Sigmoid colon (tissue), 7 donors: Measurements from ENCODE around the gene OVOL2. TPM values are rescaled to one million over a fixed set of nuclear protein-coding genes. Genes with fewer than 3 reads are reported as not detected.

Source experiments
- DNase-seq: peaks from one replicate; pipeline ENCODE4 v3.0.0-alpha.2; 2019
- H3K27ac ChIP-seq, 4 donors: fragments of 200-600 bp; sonication (generic); one replicate each; pipeline ENCODE4 v1.5.1; 2016 to 2019; ENCODE audit warnings: mild to moderate bottlenecking in 1 of 4
- H3K27me3 ChIP-seq, 3 donors: fragments of 200-600 bp; sonication (generic); one replicate each; pipeline ENCODE4 v1.5.1; 2019; ENCODE audit warnings: mild to moderate bottlenecking in 1 of 3
- H3K36me3 ChIP-seq, 4 donors: fragments of 200-600 bp; sonication (generic); one replicate each; pipeline ENCODE4 v1.5.1; 2016 to 2019
- H3K4me1 ChIP-seq, 4 donors: fragments of 200-600 bp; sonication (generic); one replicate each; pipeline ENCODE4 v1.5.1; 2017 to 2019
- H3K4me3 ChIP-seq, 4 donors: fragments of 200-600 bp; sonication (generic); one replicate each; pipeline ENCODE4 v1.5.1; 2017 to 2019; ENCODE audit warnings: mild to moderate bottlenecking in 2 of 4, moderate library complexity in 1 of 4
- H3K9me3 ChIP-seq, 4 donors: fragments of 200-600 bp in 3 of 4; sonication (generic) in 3 of 4; one replicate each; pipeline versions ENCODE4 v1.5.1 to v1.6.1; 2013 to 2019
- EP300 ChIP-seq, 4 donors: sonication (generic); formaldehyde crosslinking; IDR thresholded peaks; one replicate each; pipeline ENCODE4 v1.6.1; 2017; ENCODE audit warnings: antibody characterized with exemption in 4 of 4
- POLR2A ChIP-seq, 2 donors: fragments of 450-650 bp; IDR thresholded peaks; one replicate each; pipeline ENCODE4 v1.6.1; 2016; ENCODE audit warnings: antibody characterized with exemption in 2 of 2, mild to moderate bottlenecking in 2 of 2, moderate library complexity in 2 of 2
- POLR2AphosphoS5 ChIP-seq, 4 donors: sonication (generic); formaldehyde crosslinking; IDR thresholded peaks; one replicate each; pipeline ENCODE4 v1.6.1; 2017; ENCODE audit warnings: antibody characterized with exemption in 4 of 4
- WGBS, 2 donors: extraction: QIAGEN DNeasy Blood & Tissue Kit; methylation state at CpG; one replicate each; pipeline ENCODE4 v1.1.7; 2013; 5-methylcytosine and 5-hydroxymethylcytosine counted together
- intact Hi-C: fragments of 100-400 bp; cut with DNase I; formaldehyde crosslinking; loops from one replicate; pipeline ENCODE4 v1.15.1; 2023
- polyA plus RNA-seq, 3 donors: library from polyadenylated mRNA; stranded (reverse); fragments of 200-250 nt; gene quantifications; one replicate each; pipeline ENCODE4 v1.2.3, GENCODE V29; 2013
- total RNA-seq, 4 donors: library from RNA; depleted of rRNA; stranded (reverse); fragments of >200 nt; gene quantifications; one replicate each; pipeline ENCODE4 v1.1.0, GENCODE V29; 2016
- TF ChIP-seq, protein P1 (sequence below), 4 experiments: fragments of 450-650 bp in 3 of 4; fragments of 200-600 bp in 1 of 4; IDR thresholded peaks; one replicate each; pipeline ENCODE4 v1.5.1; 2016 to 2019; ENCODE audit warnings: antibody characterized with exemption in 4 of 4, mild to moderate bottlenecking in 3 of 4, moderate library complexity in 2 of 4
- donor health status: healthy with polysubstance abuse.
- donor health status: Bipolar disorder and iron deficiency.
- donor health status: healthy.

OVOL2 gene
- total and polyA plus RNA-seq, 7 donors, result 9.6 to 15.7 (median 13.2) TPM; not detected in 4

DNA sequence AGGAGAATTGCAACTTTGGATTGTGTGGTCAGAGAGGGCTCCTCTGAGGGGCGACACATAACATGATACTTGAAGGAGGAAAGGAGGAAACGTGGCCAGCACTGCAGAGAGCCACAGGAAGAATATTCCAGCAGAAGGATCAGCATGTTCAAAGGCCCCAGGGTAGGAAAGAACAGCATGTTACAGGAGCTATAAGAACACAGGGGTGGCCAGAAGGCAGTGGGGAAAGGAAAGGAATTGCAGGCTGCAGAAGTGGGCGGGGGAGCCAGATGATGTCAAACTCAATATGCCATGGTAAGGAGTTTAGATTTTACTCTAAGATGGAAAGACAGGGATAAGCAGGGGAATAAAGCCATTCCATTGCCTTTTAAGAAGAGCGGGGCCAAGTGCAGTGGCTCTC, 58.1 kb downstream of the OVOL2 start:
- Histone ChIP-seq H3K4me3 (no peak overlapping the region), H3K27me3 (no peaks in the 10 kb centered on the region), H3K27ac (no peak overlapping the region), H3K36me3 (no peaks in the 10 kb centered on the region), H3K9me3 (no peaks in the 10 kb centered on the region), H3K4me1 (peaks cover 0 to 25% (median 13%) of the 10 kb centered on the region in 4 donors)
- intact Hi-C loops, result loop anchor here (10.0 kb wide), 1 partner anchor 495 kb away; no protein-coding TSS in a partner anchor
- 86% methylated on average over 4 of the region's 4 CpGs for WGBS, 2 donors
- TF ChIP-seq EP300 (IDR thresholded peaks at IDR 0.05), result no peak
- TF ChIP-seq, protein P1, sequence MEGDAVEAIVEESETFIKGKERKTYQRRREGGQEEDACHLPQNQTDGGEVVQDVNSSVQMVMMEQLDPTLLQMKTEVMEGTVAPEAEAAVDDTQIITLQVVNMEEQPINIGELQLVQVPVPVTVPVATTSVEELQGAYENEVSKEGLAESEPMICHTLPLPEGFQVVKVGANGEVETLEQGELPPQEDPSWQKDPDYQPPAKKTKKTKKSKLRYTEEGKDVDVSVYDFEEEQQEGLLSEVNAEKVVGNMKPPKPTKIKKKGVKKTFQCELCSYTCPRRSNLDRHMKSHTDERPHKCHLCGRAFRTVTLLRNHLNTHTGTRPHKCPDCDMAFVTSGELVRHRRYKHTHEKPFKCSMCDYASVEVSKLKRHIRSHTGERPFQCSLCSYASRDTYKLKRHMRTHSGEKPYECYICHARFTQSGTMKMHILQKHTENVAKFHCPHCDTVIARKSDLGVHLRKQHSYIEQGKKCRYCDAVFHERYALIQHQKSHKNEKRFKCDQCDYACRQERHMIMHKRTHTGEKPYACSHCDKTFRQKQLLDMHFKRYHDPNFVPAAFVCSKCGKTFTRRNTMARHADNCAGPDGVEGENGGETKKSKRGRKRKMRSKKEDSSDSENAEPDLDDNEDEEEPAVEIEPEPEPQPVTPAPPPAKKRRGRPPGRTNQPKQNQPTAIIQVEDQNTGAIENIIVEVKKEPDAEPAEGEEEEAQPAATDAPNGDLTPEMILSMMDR (IDR thresholded peaks at IDR 0.05), result no peak
- no peak for DNase-seq

DNA sequence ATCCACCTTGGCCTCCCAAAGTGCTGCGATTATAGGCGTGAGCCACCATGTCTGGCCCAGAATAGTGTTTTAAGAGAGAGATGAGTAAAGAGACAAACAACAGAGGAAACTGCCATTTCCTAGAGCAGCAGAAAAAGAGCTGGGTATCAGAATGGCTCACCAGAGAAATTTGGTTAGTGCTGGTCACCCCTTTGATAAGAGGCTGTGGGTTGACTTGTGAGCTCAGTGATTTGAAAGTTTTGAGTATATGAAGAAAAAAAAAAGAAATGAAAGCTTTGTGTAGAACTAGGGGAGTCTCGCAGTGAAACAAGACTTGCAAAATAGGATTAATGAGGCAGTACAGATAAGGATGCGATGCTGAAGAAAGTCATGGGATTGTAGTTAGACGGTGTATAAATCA, 59.3 kb downstream of the OVOL2 start:
- no peaks in the 10 kb centered on the region for H3K9me3 ChIP-seq
- 92 to 95% methylated on average over 5 of the region's 5 CpGs for WGBS, 2 donors
- TF ChIP-seq, protein P1 (IDR thresholded peaks at IDR 0.05), result no peak
- TF ChIP-seq EP300 (IDR thresholded peaks at IDR 0.05), result no peak
- TF ChIP-seq POLR2A (IDR thresholded peaks at IDR 0.05), result no peak
- no peak for TF ChIP-seq POLR2AphosphoS5 (IDR thresholded peaks at IDR 0.05)
- no peaks in the 10 kb centered on the region for H3K36me3 ChIP-seq
- peaks cover 0 to 20% (median 13%) of the 10 kb centered on the region in 4 donors for H3K4me1 ChIP-seq
- no peaks in the 10 kb centered on the region for H3K27me3 ChIP-seq
- DNase-seq, result no peak
- H3K27ac ChIP-seq, result no peak overlapping the region
- intact Hi-C loops, result loop anchor here (10.0 kb wide), 1 partner anchor 494 kb away; no protein-coding TSS in a partner anchor
- H3K4me3 ChIP-seq, result no peak overlapping the region

DNA sequence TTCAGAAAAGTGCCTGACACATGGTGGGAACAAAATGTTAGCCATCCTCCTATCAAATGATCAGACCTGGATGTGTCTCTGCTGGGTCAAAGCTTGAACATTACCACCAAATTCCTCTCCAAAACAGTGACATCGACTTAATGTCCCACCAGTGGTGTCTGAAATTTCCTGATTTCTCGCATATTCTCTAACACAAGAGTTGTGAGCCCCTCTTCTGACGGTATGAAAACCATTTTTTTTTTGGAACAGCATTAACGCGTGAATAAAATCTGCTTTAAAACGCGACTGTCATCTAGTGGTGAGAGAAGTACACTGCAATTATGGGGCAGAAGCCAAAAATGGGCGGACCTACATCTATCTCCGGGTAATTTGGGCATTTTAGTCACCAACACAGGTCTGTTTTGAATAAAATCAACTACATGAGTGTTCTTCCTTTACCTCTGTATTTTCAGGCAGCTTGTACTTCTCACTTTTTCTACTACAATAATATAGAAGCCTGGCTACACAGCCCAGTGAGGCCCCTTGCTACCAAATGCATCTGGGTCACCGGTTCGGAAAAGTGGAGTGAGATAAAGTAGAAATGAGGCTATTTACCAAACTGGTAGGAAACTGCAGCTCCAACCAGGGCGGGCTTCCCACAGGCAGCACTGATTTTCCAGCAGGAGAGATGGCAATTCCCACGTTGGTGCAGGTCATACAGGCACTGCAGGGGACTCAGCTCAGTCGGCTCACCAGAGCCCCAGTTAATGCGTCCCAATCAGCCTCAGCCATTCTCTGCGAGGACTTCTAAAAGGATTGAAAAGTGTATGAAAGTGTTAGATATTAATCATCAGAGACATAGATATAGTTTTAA, 61.5 kb downstream of the OVOL2 start:
- no peak overlapping the region for H3K4me3 ChIP-seq
- H3K36me3 ChIP-seq, result no peaks in the 10 kb centered on the region
- DNase-seq, result no peak
- no peaks in the 10 kb centered on the region for H3K9me3 ChIP-seq
- TF ChIP-seq EP300 (IDR thresholded peaks at IDR 0.05) (no peak), POLR2AphosphoS5 (IDR thresholded peaks at IDR 0.05) (peak in 2 of 4 donors; percentile 50 to 51)
- TF ChIP-seq, protein P1 (IDR thresholded peaks at IDR 0.05), result peak; percentile 83 to 97 (median 96)
- intact Hi-C loops, result loop anchor here (10.0 kb wide), 1 partner anchor 491 kb away; no protein-coding TSS in a partner anchor
- H3K27ac ChIP-seq, result no peak overlapping the region
- H3K4me1 ChIP-seq, result peaks cover 0 to 13% (median 5%) of the 10 kb centered on the region in 4 donors
- WGBS, 2 donors, result 26 to 31% methylated on average over 16 of the region's 16 CpGs
- H3K27me3 ChIP-seq, result no peaks in the 10 kb centered on the region

DNA sequence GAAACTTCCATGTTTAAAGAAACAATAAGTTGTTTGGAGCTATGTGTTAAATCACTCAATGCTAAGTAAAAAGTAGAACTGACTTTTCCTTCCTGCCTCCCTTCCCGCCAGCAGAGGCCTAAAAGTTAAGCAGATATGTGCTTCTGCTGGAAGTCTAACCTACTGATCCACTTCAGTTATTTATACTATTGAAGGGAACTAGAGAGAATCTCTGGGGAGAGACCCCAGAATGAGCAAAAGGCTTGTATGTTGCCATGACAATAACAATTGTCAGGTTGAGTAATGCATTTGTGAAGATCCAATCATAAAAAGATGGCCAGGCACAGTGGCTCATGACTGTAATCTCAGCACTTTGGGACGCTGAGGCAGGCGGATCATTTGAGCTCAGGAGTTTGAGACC, 64.2 kb downstream of the OVOL2 start:
- H3K27ac ChIP-seq, result no peak overlapping the region
- peaks cover 0 to 11% (median 0%) of the 10 kb centered on the region in 4 donors for H3K36me3 ChIP-seq
- H3K4me1 ChIP-seq, result peaks cover 0 to 8% (median 4%) of the 10 kb centered on the region in 4 donors
- no peaks in the 10 kb centered on the region for H3K9me3 ChIP-seq
- H3K4me3 ChIP-seq, result no peak overlapping the region
- intact Hi-C loops, result loop anchor here (10.0 kb wide), 1 partner anchor 489 kb away; no protein-coding TSS in a partner anchor
- 95% methylated on average over 3 of the region's 3 CpGs for WGBS, 2 donors
- no peak for DNase-seq
- H3K27me3 ChIP-seq, result no peaks in the 10 kb centered on the region
- TF ChIP-seq POLR2AphosphoS5 (IDR thresholded peaks at IDR 0.05) (no peak), POLR2A (IDR thresholded peaks at IDR 0.05) (no peak), EP300 (IDR thresholded peaks at IDR 0.05) (no peak)
- TF ChIP-seq, protein P1 (IDR thresholded peaks at IDR 0.05), result no peak
